GM19372 (cell line): ENCODE measurements around the gene PDE6G.
A peak's percentile ranks its signal among the peaks of the same experiment; 100 is the strongest.
"Not testable (repeated sequence)": the region's sequence is repeated elsewhere in the genome, so short reads cannot be mapped to it uniquely, and the experiment has no call there.

Source experiments
- ATAC-seq: cut with Tn5 transposase; IDR thresholded peaks from one replicate; pipeline ENCODE4 v1.9.1; 2021; ENCODE audit warnings: mild to moderate bottlenecking, low read depth, moderate library complexity; ENCODE audit not compliant: unreplicated experiment

The PDE6G gene

GRCh38 chr17:81636505-81637288 lies 19.6 kb downstream of the PDE6G start, which contains the start of the genes NPLOC4 and TSPAN10:
Gene NPLOC4 (minus strand): TSS chr17:81637112. CDS start chr17:81636930, 182 bp downstream.
Gene TSPAN10 (plus strand): TSS chr17:81637196. CDS start chr17:81642413, 5,217 bp downstream.
- ATAC-seq: peak; percentile 93

- no peak for ATAC-seq
Observed at GRCh38 chr17:81635973-81636504, 20.3 kb downstream of the PDE6G start.

- ATAC-seq: no peak
Observed at GRCh38 chr17:81635431-81635830, 20.9 kb downstream of the PDE6G start.

GRCh38 chr17:81631482-81631881 lies 24.9 kb downstream of the PDE6G start:
- no peak for ATAC-seq

- ATAC-seq: no peak
Observed at GRCh38 chr17:81630274-81630673, 26.1 kb downstream of the PDE6G start.

GRCh38 chr17:81621494-81622130 lies 34.7 kb downstream of the PDE6G start:
- no peak for ATAC-seq

- ATAC-seq: not testable (repeated sequence)
Observed at GRCh38 chr17:81618307-81618706, 38.0 kb downstream of the PDE6G start.

GRCh38 chr17:81616877-81617276 lies 39.5 kb downstream of the PDE6G start:
- no peak for ATAC-seq

- no peak for ATAC-seq
Observed at GRCh38 chr17:81615401-81615930, 40.9 kb downstream of the PDE6G start.

- ATAC-seq: no peak
Observed at GRCh38 chr17:81612172-81612970, 44.0 kb downstream of the PDE6G start.

- ATAC-seq: no peak
Observed at GRCh38 chr17:81609541-81610311, 46.6 kb downstream of the PDE6G start.

- no peak for ATAC-seq
Observed at GRCh38 chr17:81608605-81609004, 47.7 kb downstream of the PDE6G start.

- no peak for ATAC-seq
Observed at GRCh38 chr17:81608082-81608481, 48.3 kb downstream of the PDE6G start.

- no peak for ATAC-seq
Observed at GRCh38 chr17:81607431-81607830, 48.9 kb downstream of the PDE6G start.

- ATAC-seq: no peak
Observed at GRCh38 chr17:81603846-81604610, 52.3 kb downstream of the PDE6G start.

- no peak for ATAC-seq
Observed at GRCh38 chr17:81601525-81602120, 54.7 kb downstream of the PDE6G start.
